Endothelial cell of umbilical vein (primary cell): ENCODE data around the gene MCEMP1.

ENCODE experiments used
- CTCF ChIP-seq, 2 donors: IDR thresholded peaks; 1 replicate in 1 of 2; 2 replicates in 1 of 2; pipeline ENCODE4 v1.5.1; 2011; ENCODE audit warnings: low read length in 2 of 2, mild to moderate bottlenecking in 2 of 2, moderate library complexity in 2 of 2, control low read depth in 1 of 2, inconsistent platforms in 1 of 2, low read depth in 1 of 2; ENCODE audit not compliant: insufficient read depth in 1 of 2; ENCODE audit errors: extremely low read depth in 1 of 2
- EZH2 ChIP-seq: IDR thresholded peaks from 2 replicates; pipeline ENCODE4 v1.6.1; 2012; ENCODE audit warnings: borderline replicate concordance, low read depth, mild to moderate bottlenecking, moderate library complexity, low read length, inconsistent platforms; ENCODE audit not compliant: severe bottlenecking
- POLR2A ChIP-seq: IDR thresholded peaks from 2 replicates; pipeline ENCODE4 v1.6.1; 2012; ENCODE audit warnings: low read depth, mild to moderate bottlenecking, control low read depth, low read length

GRCh38 chr19:7705387-7706187, 28.7 kb downstream of the MCEMP1 start:
- TF ChIP-seq CTCF (IDR thresholded peaks at IDR 0.05; ENCODE audit: extremely low read depth in 1 of 2, insufficient read depth in 1 of 2, low read depth in 1 of 2, low read length in 2 of 2) (no peak), EZH2 (no peak), POLR2A (no peak)
